SK-N-SH treated with all-trans-retinoic acid at 6 μM for 48 hours (cell line): ENCODE measurements around the gene RPL12.

Experiments
- ATAC-seq: fragments of 200-7000 bp; cut with Tn5 transposase; 3 replicates; pipeline ENCODE4 v1.9.1; 2020; ENCODE audit warnings: mild to moderate bottlenecking, moderate library complexity
- BACH2 ChIP-seq: fragments of 250-450 bp; sonication (Bioruptor Pico); IDR thresholded peaks from 2 replicates; pipeline ENCODE4 v1.9.0; 2021; ENCODE audit warnings: mild to moderate bottlenecking, borderline replicate concordance
- CREB5 ChIP-seq: fragments of 250-450 bp; sonication (Bioruptor Pico); IDR thresholded peaks from 2 replicates; pipeline ENCODE4 v1.5.1; 2020; ENCODE audit warnings: low read depth, mild to moderate bottlenecking, moderate library complexity
- CSDC2 ChIP-seq: fragments of 250-450 bp; sonication (Bioruptor Pico); IDR thresholded peaks from 2 replicates; pipeline ENCODE4 v1.5.0; 2020; ENCODE audit warnings: mild to moderate bottlenecking, moderate library complexity
- CSRNP3 ChIP-seq: fragments of 250-450 bp; sonication (Bioruptor Pico); IDR thresholded peaks from 2 replicates; pipeline ENCODE4 v1.5.1; 2021; ENCODE audit warnings: mild to moderate bottlenecking, moderate library complexity
- ESRRG ChIP-seq: fragments of 250-450 bp; sonication (Bioruptor Pico); IDR thresholded peaks from 2 replicates; pipeline ENCODE4 v1.6.1; 2021; ENCODE audit warnings: mild to moderate bottlenecking
- GLIS3 ChIP-seq: fragments of 250-450 bp; sonication (Bioruptor Pico); IDR thresholded peaks from 2 replicates; pipeline ENCODE4 v1.5.0; 2020; ENCODE audit warnings: mild to moderate bottlenecking, moderate library complexity
- ISL1 ChIP-seq: fragments of 250-450 bp; sonication (Bioruptor Pico); IDR thresholded peaks from 2 replicates; pipeline ENCODE4 v2.1.2; 2022; ENCODE audit warnings: mild to moderate bottlenecking, moderate library complexity
- OSR1 ChIP-seq: fragments of 250-450 bp; sonication (Bioruptor Pico); IDR thresholded peaks from 2 replicates; pipeline ENCODE4 v1.8.0; 2022; ENCODE audit warnings: moderate library complexity, mild to moderate bottlenecking, inconsistent platforms
- PATZ1 ChIP-seq: fragments of 250-450 bp; sonication (Bioruptor Pico); IDR thresholded peaks from 2 replicates; pipeline ENCODE4 v1.8.0; 2020; ENCODE audit warnings: mild to moderate bottlenecking, moderate library complexity, borderline replicate concordance
- POU6F1 ChIP-seq: fragments of 250-450 bp; sonication (Bioruptor Pico); IDR thresholded peaks from 2 replicates; pipeline ENCODE4 v1.8.0; 2021; ENCODE audit warnings: low read depth, mild to moderate bottlenecking, moderate library complexity, borderline replicate concordance
- PPARA ChIP-seq: fragments of 250-450 bp; sonication (Bioruptor Pico); IDR thresholded peaks from 2 replicates; pipeline ENCODE4 v1.5.0; 2020; ENCODE audit warnings: mild to moderate bottlenecking, borderline replicate concordance
- SNAI2 ChIP-seq: fragments of 250-450 bp; sonication (Bioruptor Pico); IDR thresholded peaks from 2 replicates; pipeline ENCODE4 v1.5.0; 2020; ENCODE audit warnings: mild to moderate bottlenecking, moderate library complexity
- TCF4 ChIP-seq: fragments of 250-450 bp; sonication (Bioruptor Pico); IDR thresholded peaks from 2 replicates; pipeline ENCODE4 v1.8.0; 2021; ENCODE audit warnings: mild to moderate bottlenecking, moderate library complexity, borderline replicate concordance
- TOX ChIP-seq: fragments of 250-450 bp; sonication (Bioruptor Pico); IDR thresholded peaks from 2 replicates; pipeline ENCODE4 v1.8.0; 2021; ENCODE audit warnings: mild to moderate bottlenecking, moderate library complexity, borderline replicate concordance
- TSHZ2 ChIP-seq: fragments of 250-450 bp; sonication (Bioruptor Pico); IDR thresholded peaks from 2 replicates; pipeline ENCODE4 v1.5.0; 2020; ENCODE audit warnings: mild to moderate bottlenecking, moderate library complexity
- ZC3H10 ChIP-seq: fragments of 250-450 bp; sonication (Bioruptor Pico); IDR thresholded peaks from 2 replicates; pipeline ENCODE4 v1.5.1; 2021; ENCODE audit warnings: mild to moderate bottlenecking, moderate library complexity
- ZFP30 ChIP-seq: fragments of 450-650 bp; formaldehyde crosslinking; IDR thresholded peaks from 2 replicates; pipeline ENCODE4 v1.5.0; 2022; ENCODE audit warnings: mild to moderate bottlenecking, moderate library complexity
- ZNF565 ChIP-seq: fragments of 450-650 bp; formaldehyde crosslinking; conservative IDR thresholded peaks from 2 replicates; pipeline ENCODE4 v1.5.0; 2020; ENCODE audit warnings: low read depth, mild to moderate bottlenecking, moderate library complexity
- ZNF70 ChIP-seq: fragments of 450-650 bp; formaldehyde crosslinking; IDR thresholded peaks from 2 replicates; pipeline ENCODE4 v1.5.0; 2020; ENCODE audit warnings: mild to moderate bottlenecking, moderate library complexity
- ZNF8 ChIP-seq: fragments of 450-650 bp; formaldehyde crosslinking; IDR thresholded peaks from 2 replicates; pipeline ENCODE4 v1.5.0; 2020; ENCODE audit warnings: mild to moderate bottlenecking, moderate library complexity

The RPL12 gene

GRCh38 chr9:127399736-127400269 lies 51.4 kb downstream of the RPL12 start:
- no peak for TF ChIP-seq OSR1 (CRISPR knock-in tag)
- TF ChIP-seq ISL1 (CRISPR knock-in tag): no peak
- no peak for TF ChIP-seq PATZ1 (CRISPR knock-in tag)
- TF ChIP-seq ZNF70 (CRISPR knock-in tag): no peak
- TF ChIP-seq PPARA (CRISPR knock-in tag): no peak
- TF ChIP-seq ZNF8 (CRISPR knock-in tag): no peak
- TF ChIP-seq GLIS3 (CRISPR knock-in tag): no peak
- TF ChIP-seq ZC3H10: no peak
- ATAC-seq: no peak

- TF ChIP-seq BACH2 (CRISPR knock-in tag): no peak
- TF ChIP-seq CREB5: no peak
- TF ChIP-seq PATZ1 (CRISPR knock-in tag): no peak
- TF ChIP-seq GLIS3 (CRISPR knock-in tag): no peak
- TF ChIP-seq TSHZ2 (CRISPR knock-in tag): no peak
- TF ChIP-seq PPARA (CRISPR knock-in tag): no peak
- TF ChIP-seq ZNF70 (CRISPR knock-in tag): no peak
- no peak for ATAC-seq
Measured at GRCh38 chr9:127398715-127399400, 52.3 kb downstream of the RPL12 start.

- no peak for ATAC-seq
- TF ChIP-seq CSDC2 (no peak), TCF4 (CRISPR knock-in tag) (no peak), ZFP30 (no peak), ZC3H10 (no peak), CSRNP3 (CRISPR knock-in tag) (no peak), GLIS3 (CRISPR knock-in tag) (no peak), ESRRG (CRISPR knock-in tag) (no peak), ZNF565 (CRISPR knock-in tag) (no peak), ZNF8 (CRISPR knock-in tag) (no peak), ZNF70 (CRISPR knock-in tag) (no peak), POU6F1 (CRISPR knock-in tag) (no peak), TOX (CRISPR knock-in tag) (no peak), CREB5 (no peak), SNAI2 (no peak), ISL1 (CRISPR knock-in tag) (no peak), OSR1 (CRISPR knock-in tag) (no peak), TSHZ2 (CRISPR knock-in tag) (no peak)
Measured at GRCh38 chr9:127398275-127398647, 52.9 kb downstream of the RPL12 start.
